Right lobe of liver (tissue), 4 donors: Measurements from ENCODE around the gene P2RX5.

Experiments used
- CTCF ChIP-seq, 4 donors: fragments of 200-600 bp in 3 of 4; fragments of 450-650 bp in 1 of 4; IDR thresholded peaks; one replicate each; pipeline versions ENCODE4 v1.5.1 to v1.8.0; 2016 to 2022; ENCODE audit warnings: antibody characterized with exemption in 4 of 4, mild to moderate bottlenecking in 2 of 4
- POLR2A ChIP-seq: fragments of 450-650 bp; IDR thresholded peaks from one replicate; pipeline ENCODE4 v1.6.1; 2017; ENCODE audit warnings: antibody characterized with exemption, mild to moderate bottlenecking
- donor health status: DM: no; HTN: no; CAD: no.
- donor health status: DM: no; HTN: no; CAD: no.
- donor health status: DM: no; HTN: yes; CAD: no.

GRCh38 chr17:3681057-3681456, 14.9 kb downstream of the P2RX5 start:
- TF ChIP-seq CTCF (IDR thresholded peaks at IDR 0.05) = no peak
- no peak for TF ChIP-seq POLR2A
